ENCODE data around the gene ZNF891.

Gene ZNF891

DNA sequence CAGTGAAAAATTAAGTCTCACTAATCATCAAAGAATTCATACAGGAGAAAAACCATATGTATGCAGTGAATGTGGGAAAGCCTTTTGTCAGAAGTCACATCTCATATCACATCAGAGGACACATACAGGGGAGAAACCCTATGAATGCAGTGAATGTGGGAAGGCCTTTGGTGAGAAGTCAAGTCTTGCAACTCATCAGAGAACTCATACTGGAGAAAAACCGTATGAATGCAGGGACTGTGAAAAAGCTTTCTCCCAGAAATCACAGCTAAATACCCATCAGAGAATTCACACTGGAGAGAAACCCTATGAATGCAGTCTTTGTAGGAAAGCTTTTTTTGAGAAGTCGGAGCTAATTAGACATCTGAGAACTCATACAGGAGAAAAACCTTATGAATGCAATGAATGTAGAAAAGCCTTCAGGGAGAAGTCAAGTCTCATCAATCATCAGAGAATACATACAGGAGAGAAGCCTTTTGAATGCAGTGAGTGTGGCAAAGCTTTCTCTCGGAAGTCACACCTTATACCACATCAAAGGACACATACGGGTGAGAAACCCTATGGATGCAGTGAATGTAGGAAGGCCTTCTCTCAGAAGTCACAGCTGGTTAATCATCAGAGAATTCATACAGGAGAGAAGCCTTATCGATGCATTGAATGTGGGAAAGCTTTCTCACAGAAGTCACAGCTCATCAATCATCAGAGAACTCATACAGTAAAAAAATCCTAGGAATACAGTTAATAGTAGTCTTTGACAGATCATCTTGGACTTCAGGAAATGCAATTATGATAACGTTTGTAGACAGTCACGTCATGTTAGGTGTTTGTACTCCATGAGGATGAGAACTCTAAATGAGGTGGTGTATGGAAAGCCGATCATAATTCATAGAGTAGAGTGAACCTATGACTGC is 71.6 kb downstream of the ZNF891 start:
- DNase-seq: no peak

DNA sequence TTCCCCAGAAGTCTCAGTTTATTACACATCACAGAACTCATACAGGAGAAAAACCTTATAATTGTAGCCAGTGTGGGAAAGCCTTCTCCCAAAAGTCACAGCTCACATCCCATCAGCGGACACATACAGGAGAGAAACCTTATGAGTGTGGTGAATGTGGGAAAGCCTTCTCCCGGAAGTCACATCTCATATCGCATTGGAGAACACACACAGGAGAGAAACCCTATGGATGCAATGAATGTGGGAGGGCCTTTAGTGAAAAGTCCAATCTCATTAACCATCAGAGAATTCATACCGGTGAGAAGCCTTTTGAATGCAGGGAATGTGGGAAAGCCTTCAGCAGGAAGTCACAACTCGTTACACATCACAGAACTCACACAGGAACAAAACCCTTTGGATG is 72.6 kb downstream of the ZNF891 start:
- no peak for DNase-seq
